Endothelial cell (in vitro differentiated cells): Measurements from ENCODE around the gene TFDP2. TPM values are rescaled to one million over a fixed set of nuclear protein-coding genes. Genes with fewer than 3 reads are reported as not detected.

Experiments
- DNase-seq: peaks from one replicate; pipeline ENCODE4 v3.0.0; 2021; ENCODE audit warnings: low spot score
- H3K27ac Mint-ChIP-seq: one replicate; pipeline ENCODE4 v1.8.0; 2021; ENCODE audit warnings: mixed read lengths, inconsistent platforms; ENCODE audit not compliant: unreplicated experiment
- H3K27me3 Mint-ChIP-seq: one replicate; pipeline ENCODE4 v1.8.0; 2021; ENCODE audit warnings: mild to moderate bottlenecking, moderate library complexity, mixed read lengths, inconsistent platforms; ENCODE audit not compliant: unreplicated experiment
- H3K36me3 Mint-ChIP-seq: one replicate; pipeline ENCODE4 v1.8.0; 2021; ENCODE audit warnings: mild to moderate bottlenecking, low read depth, mixed read lengths, inconsistent platforms; ENCODE audit not compliant: unreplicated experiment
- H3K4me1 Mint-ChIP-seq: one replicate; pipeline ENCODE4 v1.8.0; 2021; ENCODE audit warnings: mild to moderate bottlenecking, mixed read lengths, inconsistent platforms; ENCODE audit not compliant: unreplicated experiment
- H3K4me3 Mint-ChIP-seq: one replicate; pipeline ENCODE4 v1.8.0; 2021; ENCODE audit warnings: mild to moderate bottlenecking, mixed read lengths, inconsistent platforms; ENCODE audit not compliant: unreplicated experiment
- H3K9me3 Mint-ChIP-seq: one replicate; pipeline ENCODE4 v1.8.0; 2021; ENCODE audit warnings: mixed read lengths, inconsistent platforms; ENCODE audit not compliant: unreplicated experiment
- CTCF ChIP-seq: fragments of 200-600 bp; sonication (generic); IDR thresholded peaks from one replicate; pipeline ENCODE4 v1.5.0; 2021; ENCODE audit warnings: antibody characterized with exemption; ENCODE audit not compliant: unreplicated experiment
- total RNA-seq: library from RNA; stranded (reverse); fragmentation: NEBNext Ultra II Directional; extraction: Animal tissue kit (Norgen Biotek cat#: 25700); gene quantifications from one replicate; pipeline ENCODE4 v1.2.1, GENCODE V29; 2021; ENCODE audit not compliant: unreplicated experiment

TFDP2 gene
- total RNA-seq, 1 donor from 2014 or later = 31.1 TPM

DNA sequence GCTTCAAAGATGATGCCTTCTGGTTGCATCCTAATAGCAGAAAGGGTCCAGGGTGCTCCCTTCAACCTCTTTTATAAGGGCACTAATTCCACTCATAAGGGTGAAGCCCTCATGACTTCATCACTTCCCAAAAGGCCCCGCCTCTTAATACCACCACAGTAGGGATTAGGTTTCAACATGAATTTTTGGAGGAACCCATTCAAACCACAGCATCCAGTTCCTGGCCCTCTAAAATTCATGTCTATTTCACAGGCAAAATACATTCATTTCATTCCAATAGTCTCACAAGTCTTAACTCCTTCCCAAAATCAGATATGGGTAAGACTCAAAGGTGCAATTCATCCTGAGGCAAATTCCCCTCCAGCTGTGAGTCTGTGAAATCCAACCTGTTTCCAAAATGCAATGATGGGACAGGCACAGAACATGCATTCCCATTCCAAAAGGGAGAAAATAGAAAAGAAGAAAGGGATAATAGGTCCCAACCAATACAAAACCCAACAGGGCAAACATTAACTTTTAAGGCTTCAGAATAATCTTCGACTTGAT, 148.9 kb downstream of the TFDP2 start:
- DNase-seq = no peak
- Mint-ChIP-seq H3K27ac (no peak overlapping the region), H3K27me3 (peaks cover 2% of the 10 kb centered on the region), H3K4me3 (no peak overlapping the region), H3K4me1 (no peaks in the 10 kb centered on the region), H3K36me3 (no peaks in the 10 kb centered on the region), H3K9me3 (no peaks in the 10 kb centered on the region)
- TF ChIP-seq CTCF = no peak

DNA sequence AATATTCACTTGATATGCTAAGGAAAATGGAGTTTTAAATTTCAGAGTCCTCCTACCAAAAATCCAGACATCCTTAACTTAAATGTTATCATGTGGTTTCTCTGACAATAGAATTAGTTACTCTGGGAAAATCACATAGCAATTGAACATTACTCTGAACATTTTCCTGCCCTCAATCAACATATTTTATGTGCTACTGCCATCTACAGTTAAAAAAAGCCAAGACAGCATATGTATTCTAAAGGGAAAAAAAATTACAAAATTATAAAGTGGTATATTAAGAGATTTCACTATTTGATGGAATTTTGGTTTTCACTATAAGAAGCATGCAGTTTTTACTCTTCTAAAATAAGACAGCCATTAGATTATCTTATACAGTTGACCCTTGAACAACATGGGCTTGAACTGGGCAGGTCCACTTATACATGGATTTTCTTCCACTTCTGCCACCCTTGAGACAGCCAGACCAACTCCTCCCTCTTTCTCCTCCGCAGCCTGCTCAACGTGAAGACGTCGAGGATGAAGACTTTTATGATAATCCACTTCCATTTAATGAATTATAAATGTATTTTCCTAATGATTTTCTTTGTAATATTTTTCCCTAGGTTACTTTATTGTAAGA, 150.6 kb downstream of the TFDP2 start:
- no peak for DNase-seq
- Mint-ChIP-seq H3K36me3 (no peaks in the 10 kb centered on the region), H3K4me3 (no peak overlapping the region), H3K9me3 (no peaks in the 10 kb centered on the region), H3K27me3 (peaks cover 2% of the 10 kb centered on the region), H3K4me1 (no peaks in the 10 kb centered on the region), H3K27ac (no peak overlapping the region)
- no peak for TF ChIP-seq CTCF

GRCh38 chr3:141996437-141996836, 152.9 kb downstream of the TFDP2 start:
- Mint-ChIP-seq H3K27ac (no peak overlapping the region), H3K4me1 (no peaks in the 10 kb centered on the region), H3K27me3 (no peaks in the 10 kb centered on the region), H3K4me3 (no peak overlapping the region), H3K9me3 (no peaks in the 10 kb centered on the region), H3K36me3 (no peaks in the 10 kb centered on the region)
- no peak for TF ChIP-seq CTCF
- no peak for DNase-seq

GRCh38 chr3:141994856-141995255, 154.5 kb downstream of the TFDP2 start:
- Mint-ChIP-seq H3K9me3 (no peaks in the 10 kb centered on the region), H3K27me3 (no peaks in the 10 kb centered on the region), H3K4me3 (no peak overlapping the region), H3K36me3 (no peaks in the 10 kb centered on the region), H3K27ac (no peak overlapping the region), H3K4me1 (no peaks in the 10 kb centered on the region)
- TF ChIP-seq CTCF = no peak
- DNase-seq = no peak

GRCh38 chr3:141992512-141992911, 156.8 kb downstream of the TFDP2 start:
- H3K36me3 Mint-ChIP-seq = no peaks in the 10 kb centered on the region
- no peaks in the 10 kb centered on the region for H3K27me3 Mint-ChIP-seq
- no peak overlapping the region for H3K4me3 Mint-ChIP-seq
- no peaks in the 10 kb centered on the region for H3K4me1 Mint-ChIP-seq
- no peaks in the 10 kb centered on the region for H3K9me3 Mint-ChIP-seq
- no peak for DNase-seq
- TF ChIP-seq CTCF = no peak
- no peak overlapping the region for H3K27ac Mint-ChIP-seq
